ENCODE measurements around the gene KLHL5.
"Not testable (repeated sequence)": the region's sequence is repeated elsewhere in the genome, so short reads cannot be mapped to it uniquely, and the experiment has no call there.

The KLHL5 gene

DNA sequence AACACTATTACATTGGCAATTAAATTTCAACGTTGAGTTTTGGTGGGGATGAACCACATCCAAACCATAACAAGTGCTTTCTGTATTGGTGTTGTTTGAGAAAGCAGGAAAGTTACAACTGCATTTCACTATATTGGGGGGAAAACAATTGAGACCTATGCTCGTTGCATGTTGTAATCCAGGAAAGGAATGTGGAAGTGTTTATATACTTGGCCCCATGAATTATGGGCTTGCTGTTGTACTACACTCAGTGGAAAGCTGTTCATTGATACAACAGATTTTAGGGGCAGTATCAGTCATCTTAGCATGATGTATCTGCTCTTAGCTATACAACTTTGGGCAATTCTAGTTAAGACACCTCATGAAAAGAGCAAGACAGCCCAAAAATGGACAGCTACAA, 52.4 kb downstream of the KLHL5 start:
- DNase-seq: no peak

DNA sequence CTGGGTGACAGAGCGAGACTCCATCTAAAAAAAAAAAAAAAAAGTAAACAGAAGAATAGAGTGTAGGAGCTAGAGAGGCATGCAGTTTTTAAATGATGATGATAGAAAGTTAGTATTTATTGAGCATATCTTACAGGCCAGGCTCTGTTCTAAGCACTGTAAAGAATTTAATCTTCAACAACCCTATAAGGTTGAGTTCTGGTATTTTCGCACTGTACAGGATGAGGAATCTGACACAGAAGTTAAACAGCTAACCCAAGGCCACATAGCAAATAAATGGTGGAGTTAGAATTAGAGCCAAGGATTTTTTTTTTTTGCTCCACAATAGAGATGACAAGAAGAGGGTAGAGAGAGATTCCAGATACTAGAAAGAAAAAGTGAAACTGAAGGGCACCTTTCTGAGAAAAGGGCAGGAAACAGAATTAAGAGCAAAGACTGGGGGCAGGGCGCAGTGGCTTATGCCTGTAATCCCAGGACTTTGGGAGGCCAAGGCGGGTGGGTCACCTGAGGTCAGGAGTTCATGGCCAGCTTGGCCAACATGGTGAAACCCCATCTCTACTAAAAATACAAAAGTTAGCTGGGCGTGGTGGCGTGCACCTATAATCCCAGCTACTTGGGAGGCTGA, 56.1 kb downstream of the KLHL5 start:
- DNase-seq: no peak

DNA sequence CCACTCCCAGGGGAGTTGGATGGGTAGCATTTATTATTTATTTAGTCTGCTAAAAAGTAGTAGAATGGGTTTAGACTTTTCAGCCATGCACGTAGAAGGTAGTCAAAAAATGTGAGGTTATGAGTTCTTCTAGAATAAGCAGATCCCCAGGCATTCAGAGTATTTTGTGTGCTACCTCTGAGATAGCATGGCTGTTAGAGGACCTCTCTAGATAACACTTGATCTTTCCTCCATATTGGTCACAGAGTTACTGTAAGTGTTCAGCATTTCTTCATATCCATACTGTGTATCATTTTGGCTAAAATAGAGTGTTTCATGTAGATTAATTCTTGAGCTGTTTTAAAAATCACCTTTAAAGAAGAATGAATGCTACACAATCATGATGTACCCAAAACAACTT, 58.4 kb downstream of the KLHL5 start:
- DNase-seq: no peak

GRCh38 chr4:39124885-39125599, 63.0 kb downstream of the KLHL5 start:
- DNase-seq: no peak

- no peak for DNase-seq
Measured at GRCh38 chr4:39125600-39125985, 63.6 kb downstream of the KLHL5 start.

- no peak for DNase-seq
Measured at GRCh38 chr4:39126256-39127095, 64.4 kb downstream of the KLHL5 start.

DNA sequence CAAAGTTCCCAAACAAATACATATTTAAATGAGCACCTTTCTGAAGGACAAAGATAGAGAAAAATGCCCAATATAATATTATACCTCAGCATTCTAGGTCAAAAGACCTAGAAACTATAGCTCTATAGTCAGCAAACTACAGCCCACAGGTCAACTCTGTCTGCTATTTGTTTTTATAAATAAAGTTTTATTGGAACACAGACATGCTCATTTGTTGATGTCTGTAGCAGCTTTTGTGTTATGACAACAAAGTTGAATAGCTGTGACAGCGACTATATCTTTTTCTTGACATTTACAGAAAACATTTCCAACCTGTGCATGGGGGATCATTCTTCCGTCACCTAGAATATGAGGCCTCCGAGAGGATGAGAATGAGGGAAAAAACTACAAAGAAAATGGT, 71.6 kb downstream of the KLHL5 start:
- no peak for DNase-seq

DNA sequence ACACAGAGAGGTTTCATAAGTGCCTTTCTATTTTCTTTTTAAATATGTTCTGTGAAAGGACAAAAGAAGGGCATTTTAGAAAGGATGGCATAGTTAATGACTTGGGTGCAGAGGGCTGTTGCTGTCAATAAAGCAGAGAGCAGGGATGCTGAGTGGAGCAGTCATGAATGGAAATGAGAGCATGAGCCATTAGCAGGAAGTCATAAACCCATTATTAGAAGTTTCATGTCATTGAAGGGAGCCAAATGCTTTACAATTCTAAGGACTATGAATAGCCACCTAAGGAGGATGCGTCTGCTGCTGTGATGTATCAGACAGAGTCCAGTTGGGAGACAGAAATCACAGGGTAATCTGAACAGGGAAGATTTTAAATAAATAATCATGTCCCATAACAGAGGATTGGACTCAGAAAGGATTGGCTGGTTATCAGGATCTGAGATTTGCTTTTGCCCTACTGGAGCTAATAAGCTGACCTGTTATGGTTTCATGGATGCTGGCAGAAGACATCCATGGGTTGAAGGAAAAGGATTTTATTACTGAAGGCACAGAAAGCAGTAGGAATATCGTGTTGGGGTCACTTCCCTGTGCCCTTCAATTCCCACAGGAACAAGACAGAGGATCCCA, 72.8 kb downstream of the KLHL5 start:
- no peak for DNase-seq

DNA sequence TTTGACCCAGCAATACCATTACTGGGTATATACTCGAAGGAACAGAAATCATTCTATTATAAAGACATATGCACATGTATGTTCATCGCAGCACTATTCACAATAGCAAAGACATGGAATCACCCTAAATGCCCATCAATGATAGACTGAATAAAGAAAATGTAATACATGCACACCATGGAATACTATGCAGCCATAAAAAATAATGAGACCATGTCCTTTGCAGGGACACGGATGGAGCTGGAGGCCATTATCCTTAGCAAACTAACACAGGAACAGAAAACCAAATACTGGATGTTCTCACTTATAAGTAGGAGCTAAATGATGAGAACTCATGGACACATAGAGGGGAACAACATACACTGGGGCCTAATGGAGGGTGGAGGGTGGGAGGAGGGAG, 76.2 kb downstream of the KLHL5 start:
- not testable (repeated sequence) for DNase-seq

DNA sequence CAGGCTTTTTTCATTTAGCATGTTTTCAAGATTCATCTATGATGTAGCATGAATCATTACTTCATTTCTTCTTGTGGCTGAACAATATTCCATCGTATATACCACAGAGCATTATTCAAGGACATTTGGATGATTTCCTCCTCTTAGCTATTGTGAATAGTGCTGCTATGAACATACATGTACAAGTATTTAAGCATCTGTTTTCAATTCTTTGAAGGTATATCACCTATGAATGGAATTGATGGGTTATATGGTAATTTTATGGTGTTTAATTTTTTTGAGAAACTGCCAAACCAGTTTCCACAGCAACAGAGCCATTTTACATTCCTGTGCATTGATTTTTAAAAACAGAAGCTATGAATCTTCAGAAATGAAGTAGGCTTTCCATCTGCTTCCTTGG, 84.2 kb downstream of the KLHL5 start:
- DNase-seq: no peak

DNA sequence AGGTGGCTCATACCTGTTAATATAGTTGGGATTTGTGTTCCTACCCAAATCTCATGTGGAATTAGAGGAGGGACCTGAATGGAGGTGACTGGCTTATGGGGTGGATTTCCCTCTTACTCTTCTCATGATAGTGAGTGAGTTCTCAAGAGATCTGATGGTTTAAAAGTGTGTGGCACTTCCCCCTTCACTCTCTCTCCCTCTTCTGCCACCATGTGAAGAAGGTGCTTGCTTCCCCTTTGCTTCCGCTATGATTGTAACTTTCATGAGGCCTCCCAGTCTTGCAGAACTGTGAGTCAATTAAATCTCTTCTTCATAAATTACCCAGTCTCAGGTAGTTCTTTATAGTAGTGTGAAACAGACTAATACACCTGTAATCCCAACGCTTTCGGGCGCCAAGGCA, 92.0 kb downstream of the KLHL5 start:
- DNase-seq: no peak

- DNase-seq: no peak
Measured at GRCh38 chr4:39157520-39157919, 95.5 kb downstream of the KLHL5 start.

DNA sequence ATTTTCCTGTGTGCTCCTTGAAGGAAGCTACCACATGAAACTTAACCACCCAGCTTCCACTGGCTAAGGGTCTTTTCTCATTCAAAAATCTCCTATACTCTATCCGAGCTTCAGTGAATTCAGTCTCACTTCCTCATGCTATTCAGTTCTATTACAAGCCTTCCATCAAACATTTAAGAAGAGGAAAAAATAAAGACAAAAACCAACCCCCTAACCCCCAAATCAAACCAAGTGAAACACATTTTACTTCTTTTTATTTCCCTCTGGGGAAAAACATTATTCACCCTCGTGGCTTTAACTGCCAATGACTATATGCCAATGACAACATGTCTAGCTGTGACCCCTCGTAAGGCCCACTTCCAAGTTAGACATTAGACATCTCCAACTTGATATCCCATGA, 104.1 kb downstream of the KLHL5 start:
- no peak for DNase-seq

GRCh38 chr4:39166669-39167068, 104.6 kb downstream of the KLHL5 start:
- no peak for DNase-seq

DNA sequence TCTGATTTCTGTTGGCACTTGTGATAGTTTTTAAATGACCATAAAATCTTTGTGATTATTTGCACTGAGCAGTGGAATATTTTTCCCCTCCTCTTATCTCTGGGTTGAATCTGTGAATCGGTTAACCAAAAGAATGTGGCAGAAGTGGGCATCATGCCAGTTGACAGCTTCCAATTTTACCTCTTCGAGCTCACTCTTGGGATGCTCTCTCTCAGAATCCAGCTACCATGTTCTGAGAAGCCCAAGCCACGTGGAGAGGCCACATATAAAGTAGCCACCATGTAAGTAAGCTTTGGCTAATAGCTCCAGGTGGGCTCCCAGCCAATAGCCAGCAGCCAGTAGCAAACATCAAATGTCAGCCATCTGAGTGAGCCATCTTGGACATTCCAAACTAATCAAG, 107.4 kb downstream of the KLHL5 start:
- DNase-seq: no peak

DNA sequence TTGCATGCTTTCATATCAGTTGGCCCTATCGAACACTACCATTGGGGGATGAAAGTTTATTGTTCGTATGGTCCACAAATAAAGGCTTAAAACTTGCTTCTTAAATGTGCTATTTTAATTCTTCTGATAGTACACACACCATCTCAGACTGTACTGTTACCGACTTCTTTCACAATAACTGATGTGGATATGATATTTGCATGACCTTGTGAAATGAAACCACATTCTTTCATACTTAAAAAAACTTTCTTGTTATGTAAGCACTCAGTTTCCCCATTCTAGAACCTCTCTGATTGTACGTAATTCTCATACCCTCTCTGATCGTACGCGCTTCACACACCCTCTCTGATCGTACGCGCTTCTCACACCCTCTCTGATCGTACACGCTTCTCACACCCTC, 108.3 kb downstream of the KLHL5 start:
- no peak for DNase-seq
